Measurements from ENCODE around the gene CCR7.
A peak's percentile ranks its signal among the peaks of the same experiment; 100 is the strongest.

The CCR7 gene

DNA sequence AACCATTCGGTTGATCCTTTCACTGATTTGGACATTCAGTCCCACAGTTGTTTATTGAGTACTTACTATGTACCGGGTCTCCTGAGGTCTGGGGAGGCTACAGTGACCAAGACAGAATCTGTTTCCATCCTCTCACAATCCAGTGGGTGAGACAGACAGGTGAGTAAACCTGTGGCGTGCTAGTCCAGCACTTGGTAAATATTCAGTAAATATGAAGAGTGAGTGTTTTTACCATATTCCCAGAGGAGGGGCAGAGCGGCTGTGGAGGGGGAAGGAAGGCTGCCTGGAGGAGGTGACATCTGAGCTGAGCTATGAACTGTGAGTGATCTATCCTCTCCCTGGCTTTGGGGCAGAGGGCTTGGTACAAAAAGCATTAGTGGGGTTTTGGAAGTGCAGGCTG, 31.4 kb downstream of the CCR7 start:
- no peak for DNase-seq

DNA sequence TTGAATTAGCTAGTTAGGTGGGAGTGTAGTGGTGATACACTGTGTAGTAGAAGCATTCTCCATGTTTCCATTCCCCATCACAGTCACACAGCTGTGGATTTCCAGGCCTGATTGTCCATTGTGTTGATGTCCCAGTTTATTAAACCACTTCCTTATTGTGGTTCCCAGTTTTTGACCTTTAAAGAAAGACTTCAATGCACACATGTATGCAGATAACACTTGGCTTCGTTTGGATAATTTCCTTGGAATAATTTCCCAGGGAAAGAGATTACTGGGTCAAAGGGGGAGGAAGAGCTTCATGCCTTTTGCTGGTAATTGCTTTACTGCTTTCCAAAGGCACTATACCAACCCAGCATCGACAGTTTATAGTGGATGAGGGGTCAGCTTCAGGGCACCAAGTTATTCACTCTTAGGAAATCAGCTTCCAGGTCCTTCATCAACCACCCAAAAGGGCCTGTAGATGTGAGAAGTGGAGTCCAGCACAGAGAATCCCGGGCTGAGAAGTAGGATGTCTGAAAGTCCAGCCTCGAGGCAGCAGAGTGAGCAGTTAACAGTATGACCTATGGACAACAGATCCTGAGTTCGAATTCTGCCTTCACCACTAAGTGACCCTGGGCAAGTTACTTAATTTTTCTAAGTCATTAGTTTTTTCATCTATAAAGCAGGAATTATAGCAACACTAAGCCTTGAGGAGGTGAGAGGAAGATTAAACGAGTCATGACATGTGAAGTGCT, 32.6 kb downstream of the CCR7 start:
- DNase-seq, result no peak

GRCh38 chr17:40531051-40531991, 34.0 kb downstream of the CCR7 start:
- peak; percentile 92 for DNase-seq

DNA sequence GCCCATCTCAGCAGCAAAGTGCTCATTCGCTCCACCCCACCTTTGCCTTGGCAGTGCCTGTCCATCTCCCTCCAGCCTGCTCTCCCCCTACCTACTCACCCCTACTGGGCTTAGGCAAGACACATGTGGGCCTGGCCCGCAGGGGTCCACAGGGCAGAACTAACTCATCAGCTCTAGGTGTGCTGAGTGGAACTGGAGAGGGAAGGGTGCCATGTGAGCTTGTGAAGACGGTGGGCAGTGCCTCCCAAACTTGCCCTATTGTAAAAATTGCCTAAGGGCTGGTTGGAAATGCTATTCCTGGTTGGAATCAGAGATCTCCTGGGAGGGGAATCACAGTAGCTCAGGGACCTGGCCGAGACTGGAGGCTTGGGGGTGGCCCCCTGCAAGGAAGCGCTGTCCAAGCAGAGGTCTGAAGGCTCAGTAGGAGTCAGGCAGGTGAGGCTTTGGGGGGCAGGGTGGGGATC, 34.7 kb downstream of the CCR7 start:
- no peak for DNase-seq

- DNase-seq, result no peak
These were observed 35.3 kb downstream of the CCR7 start for GRCh38 chr17:40529991-40530390.

GRCh38 chr17:40528692-40529417, 36.4 kb downstream of the CCR7 start:
- no peak for DNase-seq

DNA sequence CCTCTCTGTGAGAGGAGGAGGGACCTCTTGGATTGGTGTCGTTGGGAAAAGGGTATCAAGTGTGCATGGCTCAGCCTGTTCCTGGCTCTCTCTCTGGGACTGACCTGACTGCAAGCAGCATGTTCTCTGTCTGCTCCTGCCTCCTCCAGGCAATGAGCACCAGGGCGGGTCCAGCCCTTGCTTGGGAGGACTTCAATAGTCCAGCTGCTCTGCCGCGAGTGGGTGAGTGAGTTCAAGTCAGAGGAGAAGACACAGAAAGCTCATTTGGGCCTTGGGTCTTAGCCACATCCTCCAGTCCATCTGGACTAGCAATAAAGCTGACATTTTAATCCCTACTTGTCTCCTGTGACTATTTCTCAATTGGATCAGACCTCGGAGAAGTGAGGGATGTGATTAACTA, 38.6 kb downstream of the CCR7 start:
- no peak for DNase-seq

DNA sequence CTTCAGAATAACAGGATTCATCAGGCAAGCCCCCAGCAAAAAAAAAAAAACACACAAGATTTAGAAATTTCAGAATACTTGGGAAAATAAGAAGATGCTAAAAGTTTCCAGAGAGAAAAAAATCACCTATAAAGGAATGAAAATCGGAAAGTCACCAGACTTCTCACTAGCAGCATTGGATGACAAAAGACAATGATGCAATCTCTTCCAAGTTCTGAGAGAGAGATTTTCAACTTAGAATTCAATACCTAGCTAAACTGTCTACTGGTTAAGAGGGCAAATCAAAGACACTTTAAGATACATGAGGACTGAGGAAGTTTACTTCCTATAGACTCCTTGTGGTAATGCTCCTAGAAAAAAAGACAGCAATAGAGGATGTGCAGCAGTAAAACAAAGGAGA, 40.0 kb downstream of the CCR7 start:
- no peak for DNase-seq

GRCh38 chr17:40524243-40524965, 40.9 kb downstream of the CCR7 start:
- no peak for DNase-seq

DNA sequence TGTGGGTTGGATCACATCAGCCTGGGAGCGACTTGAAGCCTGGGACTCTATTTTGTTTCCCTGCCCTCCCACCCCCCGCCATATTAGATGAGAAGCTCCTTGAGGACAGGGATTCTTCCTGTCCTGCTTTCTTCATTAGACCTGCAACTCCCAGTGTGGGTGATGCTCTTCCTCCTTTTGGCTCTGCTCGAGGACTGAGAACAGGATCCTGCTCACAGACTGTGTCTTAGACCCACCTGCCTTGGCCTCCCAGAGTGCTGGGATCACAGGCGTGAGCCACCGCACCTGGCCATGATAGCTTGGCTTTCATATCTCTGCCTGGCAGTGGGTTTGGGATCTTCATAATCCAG, 42.3 kb downstream of the CCR7 start:
- no peak for DNase-seq

DNA sequence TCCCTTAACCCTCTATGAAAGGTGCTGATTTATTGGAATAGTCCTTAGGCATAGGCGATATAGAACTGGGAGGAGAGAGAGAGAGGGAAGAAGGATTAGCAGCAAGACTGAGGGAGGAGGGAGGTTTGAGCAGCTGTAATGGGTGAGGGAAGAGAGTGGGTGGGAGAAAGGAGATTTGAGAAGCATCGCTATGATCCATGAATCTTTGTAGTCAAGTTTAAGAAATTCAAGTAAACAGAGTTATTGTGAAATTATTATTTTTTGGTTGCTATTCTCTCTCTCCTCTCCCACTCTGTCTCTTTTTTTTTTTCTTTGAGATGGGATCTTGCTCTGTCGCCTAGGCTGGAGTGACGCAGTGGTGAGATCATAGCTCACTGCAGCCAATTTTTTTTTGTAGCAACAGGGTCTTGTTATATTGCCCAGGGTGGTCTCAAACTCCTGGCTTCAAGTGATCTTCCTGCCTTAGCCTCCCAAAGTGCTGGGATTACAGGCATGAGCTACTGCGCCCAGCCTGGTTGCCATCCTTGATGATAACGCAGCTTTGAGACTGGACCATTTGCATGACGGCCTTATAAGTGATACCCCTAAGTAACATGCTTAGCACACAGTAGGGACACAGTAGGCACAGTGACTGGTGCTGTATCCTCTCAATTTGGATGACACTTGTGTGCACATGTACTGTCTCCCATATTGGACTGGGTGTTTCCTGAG, 42.9 kb downstream of the CCR7 start:
- no peak for DNase-seq

DNA sequence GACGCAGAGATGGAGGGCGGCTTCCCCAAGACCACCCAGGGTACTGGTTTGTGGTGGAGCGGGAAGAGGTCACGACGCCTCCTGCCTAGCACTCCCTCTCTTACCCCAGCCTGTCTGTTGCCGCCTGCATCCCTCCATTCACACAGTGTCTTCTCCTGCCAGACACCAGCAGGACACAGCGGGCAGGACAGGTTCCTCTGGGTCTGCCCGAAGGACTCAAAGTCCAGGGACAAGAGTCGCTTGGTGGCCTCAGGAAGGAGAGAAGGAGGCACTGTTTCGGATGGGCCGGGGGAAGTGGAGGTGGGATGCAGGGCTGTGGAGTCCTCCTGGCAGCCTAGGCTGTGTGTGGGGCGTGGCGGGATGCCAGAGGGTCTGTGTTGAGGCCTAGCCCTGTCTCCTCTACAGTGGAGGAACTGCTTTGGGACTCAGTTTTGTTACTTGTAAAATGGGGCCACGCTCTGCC, 44.2 kb downstream of the CCR7 start:
- DNase-seq, result no peak

DNA sequence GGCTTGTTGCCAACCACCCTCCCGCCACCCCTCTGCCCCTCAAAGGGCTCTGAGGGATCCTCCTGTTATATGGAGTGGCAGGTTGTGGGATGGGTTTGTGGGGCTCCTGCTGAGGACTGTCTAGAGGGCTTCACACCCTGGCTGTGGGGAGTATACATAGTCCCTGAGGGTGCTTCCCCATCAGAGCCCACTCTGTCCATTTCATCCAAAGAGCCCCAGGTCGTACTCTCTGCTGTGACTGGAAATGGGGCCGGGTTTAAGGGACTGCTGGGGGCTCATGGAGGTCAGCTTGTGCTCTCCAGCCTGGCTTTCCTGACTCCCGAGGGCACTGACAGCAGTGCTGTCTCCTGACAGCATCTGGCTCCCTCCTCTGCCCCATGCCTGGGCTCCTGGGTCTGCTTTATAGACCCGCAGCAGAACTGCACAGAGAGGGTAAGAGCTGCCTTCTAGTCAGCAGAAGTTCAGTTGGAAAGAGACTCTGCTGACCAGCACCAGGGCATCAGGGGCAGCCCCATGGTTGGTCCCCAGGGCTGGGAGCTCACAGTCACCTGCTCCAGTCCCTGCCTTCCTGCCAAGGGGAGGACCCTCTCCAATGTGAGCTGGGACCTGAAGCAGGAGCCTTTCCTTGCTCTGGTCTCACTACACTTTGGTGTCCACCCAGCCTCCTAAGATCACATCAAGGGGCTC, 46.0 kb downstream of the CCR7 start:
- DNase-seq, result no peak

- DNase-seq, result no peak
These were observed 46.7 kb downstream of the CCR7 start for GRCh38 chr17:40518401-40519088.

DNA sequence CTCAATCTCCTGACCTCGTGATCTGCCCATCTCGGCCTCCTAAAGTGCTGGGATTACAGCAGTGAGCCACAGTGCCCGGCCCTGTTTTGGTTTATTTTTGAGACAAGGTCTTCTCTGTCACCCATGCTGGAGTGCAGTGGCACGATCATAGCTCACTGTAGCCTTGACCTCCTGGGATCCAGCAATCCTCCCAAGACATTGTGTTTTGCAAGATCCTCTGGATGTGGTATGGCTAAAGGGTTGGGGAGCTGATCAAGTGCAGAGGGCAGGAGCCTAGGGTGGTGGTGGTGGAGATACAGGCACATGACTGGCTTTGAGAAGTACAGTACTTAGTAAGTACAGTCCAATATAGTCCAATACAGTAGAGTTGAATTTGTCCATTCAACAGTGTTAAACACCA, 47.3 kb downstream of the CCR7 start:
- DNase-seq, result no peak

GRCh38 chr17:40517286-40517662, 48.0 kb downstream of the CCR7 start:
- no peak for DNase-seq

GRCh38 chr17:40516581-40517285, 48.5 kb downstream of the CCR7 start:
- DNase-seq, result peak; percentile 93

DNA sequence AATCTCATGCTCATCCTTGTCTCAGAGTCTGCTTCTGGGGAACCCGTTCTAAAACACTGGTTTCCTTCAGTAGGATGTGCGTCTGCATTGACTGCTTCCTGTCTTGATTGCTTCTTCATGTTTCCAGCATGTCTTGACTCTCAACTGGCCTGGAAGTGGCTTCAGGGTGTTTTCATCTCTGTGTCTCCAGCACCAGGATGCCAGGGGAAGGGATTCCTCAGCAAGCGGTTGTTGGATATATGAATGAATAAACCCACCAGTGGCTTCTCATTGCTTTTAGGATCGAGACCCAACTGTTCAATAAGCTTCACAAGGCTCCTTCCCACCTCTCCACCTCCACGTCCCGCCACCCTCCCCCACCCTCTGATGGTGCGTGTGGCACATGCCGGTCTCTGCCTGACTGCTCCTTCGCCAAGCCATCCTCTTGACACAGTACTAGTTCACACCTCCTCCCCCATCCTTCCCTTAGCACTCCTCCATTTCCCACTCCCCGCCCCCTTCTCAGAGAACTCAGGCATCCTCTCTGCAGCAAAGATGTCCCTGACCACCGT, 49.7 kb downstream of the CCR7 start:
- peak; percentile 87 for DNase-seq

GRCh38 chr17:40515011-40515410, 50.3 kb downstream of the CCR7 start:
- DNase-seq, result no peak
